HCT116 (cell line): Measurements from ENCODE around the gene SPATA19. TPM values are rescaled to one million over a fixed set of nuclear protein-coding genes. Genes with fewer than 3 reads are reported as not detected.

Experiments used
- ATAC-seq: fragments of 200-7000 bp; cut with Tn5 transposase; 2 replicates; pipeline ENCODE4 v1.9.1; 2020; ENCODE audit warnings: mild to moderate bottlenecking, moderate library complexity
- BruUV-seq: library from RNA; stranded (reverse); fragments of 400-500 nt; replicated peaks from 2 replicates; lab custom pipeline; 2021; lab: Mats Ljungman, UMichigan
- CTCF ChIA-PET: fragments of 300-600 bp; sonication (Branson Sonifier 250); formaldehyde crosslinking; loops from one replicate; lab custom pipeline; 2021; ENCODE audit warnings: antibody characterized with exemption; lab: Charles Lee
- POLR2A ChIA-PET: fragments of 300-600, 350-600 bp; sonication (Branson Sonifier 250); formaldehyde crosslinking; loops from one replicate; lab custom pipeline; 2021; ENCODE audit warnings: antibody characterized with exemption; lab: Charles Lee
- RAD21 ChIA-PET, 2 experiments: fragments of 300-600 bp; sonication (Branson Sonifier 250); formaldehyde crosslinking; loops; one replicate each; lab custom pipeline; 2023; ENCODE audit warnings: low total read pairs in 2 of 2; ENCODE audit not compliant: uncharacterized antibody in 2 of 2, unreplicated experiment in 2 of 2, low non-redundant PET in 1 of 2; lab: Charles Lee
- DNase-seq: peaks from one replicate; pipeline ENCODE4 v3.0.0-alpha.2; 2010; ENCODE audit warnings: low read depth, low spot score
- H2AFZ ChIP-seq: fragments of 200-600 bp; shearing (Covaris generic), sonication (generic); 2 replicates; pipeline ENCODE4 v1.6.1; 2017; ENCODE audit warnings: low read depth, mixed run types, mixed read lengths, antibody characterized with exemption, low read length; ENCODE audit not compliant: poor library complexity, severe bottlenecking
- H3K27ac ChIP-seq: 2 replicates; pipeline ENCODE4 v1.5.1; 2012; ENCODE audit warnings: low read depth, low read length
- H3K27me3 ChIP-seq: fragments of 200-600 bp; sonication (generic); 2 replicates; pipeline ENCODE4 v1.6.1; 2016; ENCODE audit warnings: mixed run types, low read length, mixed read lengths; ENCODE audit not compliant: insufficient read depth
- H3K36me3 ChIP-seq, 2 experiments: fragments of 200-500 bp in 1 of 2; fragments of 200-600 bp in 1 of 2; sonication (Bioruptor generic) in 1 of 2; sonication (generic) in 1 of 2; 2 replicates each; pipeline versions ENCODE4 v1.5.1 to v1.6.1; 2014 to 2016; ENCODE audit warnings: low read length in 2 of 2, inconsistent platforms in 1 of 2, mixed read lengths in 1 of 2, mixed run types in 1 of 2; ENCODE audit not compliant: insufficient read depth in 2 of 2, control insufficient read depth in 1 of 2
- H3K4me1 ChIP-seq, 2 experiments: fragments of 200-600 bp in 1 of 2; sonication (generic) in 1 of 2; 2 replicates each; pipeline versions ENCODE4 v1.5.1 to v1.6.1; 2012 to 2017; ENCODE audit warnings: low read length in 2 of 2, inconsistent platforms in 1 of 2, mild to moderate bottlenecking in 1 of 2, mixed read lengths in 1 of 2, mixed run types in 1 of 2, moderate library complexity in 1 of 2; ENCODE audit not compliant: insufficient read depth in 2 of 2, control insufficient read depth in 1 of 2
- H3K4me2 ChIP-seq: fragments of 200-600 bp; sonication (generic); 2 replicates; pipeline ENCODE4 v1.6.1; 2017; ENCODE audit warnings: mixed run types, low read length, mixed read lengths
- H3K4me3 ChIP-seq, 2 experiments: fragments of 200-600 bp in 1 of 2; sonication (generic) in 1 of 2; replicated peaks in 1 of 2; 2 replicates each; pipeline ENCODE4 v1.5.1; 2011 to 2016; ENCODE audit warnings: low read length in 2 of 2, control low read depth in 1 of 2, low read depth in 1 of 2, mild to moderate bottlenecking in 1 of 2, mixed read lengths in 1 of 2, mixed run types in 1 of 2
- H3K79me2 ChIP-seq: fragments of 200-600 bp; sonication (generic); 2 replicates; pipeline ENCODE4 v1.6.1; 2017; ENCODE audit warnings: mild to moderate bottlenecking, mixed run types, low read length, moderate library complexity, mixed read lengths; ENCODE audit not compliant: insufficient read depth
- H3K9ac ChIP-seq: fragments of 200-600 bp; sonication (generic); 2 replicates; pipeline ENCODE4 v1.6.1; 2016; ENCODE audit warnings: low read length, mixed read lengths
- H3K9me2 ChIP-seq: fragments of 200-600 bp; sonication (generic), shearing (Covaris generic); 2 replicates; pipeline ENCODE4 v1.6.1; 2017; ENCODE audit warnings: mixed run types, mild to moderate bottlenecking, moderate library complexity; ENCODE audit not compliant: insufficient read depth
- H3K9me3 ChIP-seq, 2 experiments: fragments of 200-500 bp in 1 of 2; fragments of 200-600 bp in 1 of 2; sonication (Bioruptor generic) in 1 of 2; sonication (generic) in 1 of 2; 2 replicates each; pipeline ENCODE4 v1.6.1; 2014 to 2017; ENCODE audit warnings: low read length in 2 of 2, mixed read lengths in 2 of 2, inconsistent platforms in 1 of 2, low read depth in 1 of 2, mild to moderate bottlenecking in 1 of 2, mixed run types in 1 of 2, moderate library complexity in 1 of 2; ENCODE audit not compliant: control insufficient read depth in 1 of 2, insufficient read depth in 1 of 2
- H4K20me1 ChIP-seq: fragments of 200-600 bp; sonication (generic), shearing (Covaris generic); 2 replicates; pipeline ENCODE4 v1.6.1; 2017; ENCODE audit warnings: mixed run types, mild to moderate bottlenecking, moderate library complexity; ENCODE audit not compliant: insufficient read depth
- ATF3 ChIP-seq: IDR thresholded peaks from 2 replicates; pipeline ENCODE4 v1.6.1; 2012
- CEBPB ChIP-seq: IDR thresholded peaks from 2 replicates; pipeline ENCODE4 v1.6.1; 2012; ENCODE audit warnings: low read depth
- CTCF ChIP-seq, 3 experiments: fragments of 200-600 bp in 1 of 3; sonication (generic) in 1 of 3; IDR thresholded peaks in 2 of 3; conservative IDR thresholded peaks in 1 of 3; 2 replicates each; pipeline ENCODE4 v1.5.1; 2012 to 2017; ENCODE audit warnings: low read depth in 2 of 3, low read length in 2 of 3, antibody characterized with exemption in 1 of 3, borderline replicate concordance in 1 of 3, control low read depth in 1 of 3, mild to moderate bottlenecking in 1 of 3, mixed read lengths in 1 of 3, mixed run types in 1 of 3, moderate library complexity in 1 of 3; ENCODE audit not compliant: insufficient read depth in 1 of 3
- EGR1 ChIP-seq: IDR thresholded peaks from 2 replicates; pipeline ENCODE4 v1.6.1; 2012; ENCODE audit warnings: low read depth
- ELF1 ChIP-seq: IDR thresholded peaks from 2 replicates; pipeline ENCODE4 v1.6.1; 2012; ENCODE audit warnings: low read depth, borderline replicate concordance
- EZH2 ChIP-seq: fragments of 200-600 bp; sonication (generic); IDR thresholded peaks from 2 replicates; pipeline ENCODE4 v1.6.1; 2017; ENCODE audit warnings: antibody characterized with exemption, mixed run types
- EZH2phosphoT487 ChIP-seq: fragments of 200-600 bp; IDR thresholded peaks from 2 replicates; pipeline ENCODE4 v1.6.1; 2018; ENCODE audit warnings: antibody characterized with exemption, borderline replicate concordance
- FOSL1 ChIP-seq: IDR thresholded peaks from 2 replicates; pipeline ENCODE4 v1.6.1; 2012; ENCODE audit warnings: low read depth
- MAX ChIP-seq: IDR thresholded peaks from 2 replicates; pipeline ENCODE4 v1.6.1; 2012
- POLR2A ChIP-seq: IDR thresholded peaks from 2 replicates; pipeline ENCODE4 v1.7.0; 2011; ENCODE audit warnings: borderline replicate concordance; ENCODE audit not compliant: insufficient read depth, insufficient read length; ENCODE audit errors: extremely low read depth
- POLR2AphosphoS5 ChIP-seq: IDR thresholded peaks from 2 replicates; pipeline ENCODE4 v1.6.1; 2011; ENCODE audit warnings: mild to moderate bottlenecking, low read depth, low read length, moderate library complexity
- REST ChIP-seq: IDR thresholded peaks from 2 replicates; pipeline ENCODE4 v1.6.1; 2012; ENCODE audit warnings: low read depth
- SIN3A ChIP-seq: IDR thresholded peaks from 2 replicates; pipeline ENCODE4 v1.6.1; 2012; ENCODE audit warnings: low read depth
- SP1 ChIP-seq: IDR thresholded peaks from 2 replicates; pipeline ENCODE4 v1.6.1; 2012; ENCODE audit warnings: low read depth
- SRF ChIP-seq: IDR thresholded peaks from 2 replicates; pipeline ENCODE4 v1.6.1; 2012; ENCODE audit warnings: low read depth
- ZBTB33 ChIP-seq: IDR thresholded peaks from 2 replicates; pipeline ENCODE4 v1.6.1; 2011; ENCODE audit warnings: mild to moderate bottlenecking, low read length, moderate library complexity; ENCODE audit not compliant: insufficient replicate concordance; ENCODE audit errors: extremely low read depth
- ZNF274 ChIP-seq: fragments of 200-500 bp; sonication (Bioruptor generic); IDR thresholded peaks from 2 replicates; pipeline ENCODE4 v1.6.1; 2014; ENCODE audit warnings: mild to moderate bottlenecking, low read depth, low read length, inconsistent platforms
- intact Hi-C: fragments of 100-400 bp; cut with micrococcal nuclease; formaldehyde crosslinking; loops from 2 replicates; pipeline ENCODE4 v1.10.0; 2022
- total RNA-seq: library from RNA; stranded (reverse); gene quantifications from one replicate; pipeline ENCODE4 v1.2.1, GENCODE V29; 2021; ENCODE audit not compliant: unreplicated experiment

Gene SPATA19
- total RNA-seq, 1 experiment from 2014 or later = not detected

- H3K4me1 ChIP-seq = no peaks in the 10 kb centered on the region
- H3K36me3 ChIP-seq = no peaks in the 10 kb centered on the region; a peak in 1 of 4 replicates
- intact Hi-C loops = no loop called here
- peaks cover 13% of the 10 kb centered on the region for H3K27me3 ChIP-seq
- BruUV-seq = no TSS peak
- no peak overlapping the region for H3K4me2 ChIP-seq
- TF ChIP-seq FOSL1 = no peak
- TF ChIP-seq SRF = no peak
- TF ChIP-seq ZNF274 = no peak
- no peak for TF ChIP-seq SP1
- no peak for TF ChIP-seq EZH2
- TF ChIP-seq EGR1 = no peak
- TF ChIP-seq CTCF (IDR thresholded peaks at IDR 0.05 in 2 of 3, conservative IDR thresholded peaks at IDR 0.05 in 1 of 3; ENCODE audit: borderline replicate concordance in 1 of 3, insufficient read depth in 1 of 3, low read depth in 2 of 3, low read length in 2 of 3) = no peak
- TF ChIP-seq POLR2A = no peak
- TF ChIP-seq ELF1 = no peak
- TF ChIP-seq SIN3A = no peak
- no peak for TF ChIP-seq ZBTB33
- no peak for TF ChIP-seq REST
- TF ChIP-seq CEBPB = no peak
- TF ChIP-seq MAX = no peak
- no peak for TF ChIP-seq POLR2AphosphoS5
- TF ChIP-seq EZH2phosphoT487 = no peak
- no peak for TF ChIP-seq ATF3
- H3K9me3 ChIP-seq = no peaks in the 10 kb centered on the region
- no peak overlapping the region for H3K27ac ChIP-seq
- H3K9ac ChIP-seq = no peak overlapping the region
- POLR2A ChIA-PET = no interaction called here
- no peaks in the 10 kb centered on the region for H4K20me1 ChIP-seq
- H2AFZ ChIP-seq = no peak overlapping the region
- H3K9me2 ChIP-seq = no peaks in the 10 kb centered on the region
- ATAC-seq = no peak
- H3K79me2 ChIP-seq = no peaks in the 10 kb centered on the region
- no peak overlapping the region for H3K4me3 ChIP-seq
- RAD21 ChIA-PET = no interaction called here
- CTCF ChIA-PET = no interaction called here
- DNase-seq = no peak
These were observed 14.8 kb upstream of the SPATA19 start for GRCh38 chr11:133860151-133860550.
